GM19099 (cell line): Measurements from ENCODE around the gene INSYN2B.

Experiments
- POLR2A ChIP-seq: IDR thresholded peaks from 3 replicates; pipeline ENCODE4 v1.6.1; 2011; ENCODE audit warnings: low read depth; ENCODE audit not compliant: insufficient read length; ENCODE audit errors: extremely low read depth

Gene INSYN2B

DNA sequence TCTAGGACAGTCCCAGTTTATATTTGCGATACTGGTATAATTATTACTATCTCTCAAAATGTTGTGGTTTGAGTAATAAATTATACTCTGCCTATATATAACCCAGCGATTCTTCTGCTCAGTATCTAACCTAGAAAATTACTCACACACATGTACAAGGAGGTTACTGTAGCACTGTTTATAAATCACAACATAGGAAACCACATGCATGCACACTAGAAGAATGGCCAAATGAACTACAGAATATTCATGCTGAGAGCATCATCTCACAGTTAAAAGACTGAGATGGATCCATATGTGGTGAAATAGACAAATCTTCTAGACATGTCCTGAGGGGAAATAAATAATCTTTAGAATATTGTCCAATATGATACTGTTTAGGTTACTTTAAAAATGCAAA, 62.1 kb downstream of the INSYN2B start:
- no peak for TF ChIP-seq POLR2A

GRCh38 chr5:169917500-169917899, 62.8 kb downstream of the INSYN2B start:
- no peak for TF ChIP-seq POLR2A

DNA sequence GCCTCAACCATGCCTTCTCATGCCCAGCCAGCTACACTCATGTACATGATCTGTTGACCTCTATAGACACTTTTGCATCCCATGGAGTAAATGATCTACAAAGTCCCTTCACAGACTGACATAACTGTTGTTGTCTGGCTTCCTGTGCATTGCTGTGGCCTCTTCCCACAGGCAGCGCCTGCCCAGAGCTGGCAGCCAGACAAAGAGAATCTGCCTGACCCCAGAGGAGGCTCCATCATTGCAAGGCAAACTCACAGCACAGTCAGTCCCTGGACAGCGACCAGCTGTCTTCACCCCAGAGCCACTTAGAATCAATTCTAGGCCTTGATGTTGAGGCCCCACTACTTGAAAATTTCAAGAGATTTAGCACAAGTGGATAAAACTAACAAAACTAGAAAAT, 65.5 kb downstream of the INSYN2B start:
- TF ChIP-seq POLR2A, result no peak

DNA sequence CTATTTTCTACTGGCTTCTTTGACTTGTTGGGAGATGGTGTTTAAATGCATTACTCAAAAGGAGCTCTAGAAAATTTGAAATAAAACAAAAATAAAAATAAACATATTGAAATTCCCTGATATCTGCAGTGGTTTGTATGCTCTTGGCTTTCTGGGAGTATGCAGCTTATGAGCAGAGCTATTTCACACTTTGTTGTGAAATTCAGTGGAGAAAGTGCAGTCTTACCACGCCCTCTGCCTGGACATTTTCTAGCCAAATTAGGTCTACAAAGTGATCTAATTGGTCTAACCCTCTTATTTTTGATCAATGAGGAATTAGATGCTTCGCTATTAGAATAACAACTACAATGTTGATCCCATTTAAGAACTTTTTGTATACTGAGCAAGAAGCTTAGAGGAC, 66.8 kb downstream of the INSYN2B start:
- TF ChIP-seq POLR2A, result no peak

- no peak for TF ChIP-seq POLR2A
Measured at GRCh38 chr5:169911448-169912212, 68.7 kb downstream of the INSYN2B start.

DNA sequence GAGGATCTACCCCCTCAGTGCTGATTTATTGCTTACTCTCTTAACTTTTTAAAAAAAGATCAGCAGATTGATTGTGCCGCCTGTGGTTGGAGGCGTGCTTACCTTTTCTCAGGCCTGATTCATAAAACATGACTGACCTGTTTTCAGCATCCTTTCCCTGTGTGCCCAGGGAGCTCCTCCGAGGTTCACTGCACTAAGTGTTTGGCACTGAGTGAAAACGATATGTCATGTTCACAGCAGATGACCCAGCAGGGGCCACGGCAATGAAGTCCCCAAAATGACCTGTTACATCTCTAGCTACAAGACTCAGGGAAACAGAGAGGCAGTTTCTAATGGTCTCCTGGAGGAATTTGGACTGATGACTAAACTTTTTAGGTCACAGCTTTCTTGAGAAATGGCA, 69.9 kb downstream of the INSYN2B start:
- no peak for TF ChIP-seq POLR2A

GRCh38 chr5:169909945-169910344, 70.3 kb downstream of the INSYN2B start:
- no peak for TF ChIP-seq POLR2A

DNA sequence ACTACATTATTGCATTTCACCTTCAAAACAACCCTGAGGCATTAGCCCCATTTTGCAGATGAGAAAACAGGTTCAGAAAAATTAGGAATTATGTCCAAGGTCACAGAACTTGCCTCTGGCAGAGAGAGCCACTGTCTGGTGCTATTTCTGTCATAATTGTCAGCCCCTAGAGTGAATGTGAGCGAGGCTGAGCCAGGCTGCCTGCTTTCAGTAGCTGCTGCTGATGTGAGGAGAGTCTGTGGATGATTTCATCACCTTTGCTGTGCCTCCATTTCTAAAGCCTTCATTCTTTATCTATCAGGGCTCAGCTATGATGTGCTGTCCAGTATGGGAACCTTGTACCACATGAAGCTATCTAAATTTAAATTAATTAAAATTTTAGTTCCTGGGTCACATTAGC, 71.4 kb downstream of the INSYN2B start:
- no peak for TF ChIP-seq POLR2A

DNA sequence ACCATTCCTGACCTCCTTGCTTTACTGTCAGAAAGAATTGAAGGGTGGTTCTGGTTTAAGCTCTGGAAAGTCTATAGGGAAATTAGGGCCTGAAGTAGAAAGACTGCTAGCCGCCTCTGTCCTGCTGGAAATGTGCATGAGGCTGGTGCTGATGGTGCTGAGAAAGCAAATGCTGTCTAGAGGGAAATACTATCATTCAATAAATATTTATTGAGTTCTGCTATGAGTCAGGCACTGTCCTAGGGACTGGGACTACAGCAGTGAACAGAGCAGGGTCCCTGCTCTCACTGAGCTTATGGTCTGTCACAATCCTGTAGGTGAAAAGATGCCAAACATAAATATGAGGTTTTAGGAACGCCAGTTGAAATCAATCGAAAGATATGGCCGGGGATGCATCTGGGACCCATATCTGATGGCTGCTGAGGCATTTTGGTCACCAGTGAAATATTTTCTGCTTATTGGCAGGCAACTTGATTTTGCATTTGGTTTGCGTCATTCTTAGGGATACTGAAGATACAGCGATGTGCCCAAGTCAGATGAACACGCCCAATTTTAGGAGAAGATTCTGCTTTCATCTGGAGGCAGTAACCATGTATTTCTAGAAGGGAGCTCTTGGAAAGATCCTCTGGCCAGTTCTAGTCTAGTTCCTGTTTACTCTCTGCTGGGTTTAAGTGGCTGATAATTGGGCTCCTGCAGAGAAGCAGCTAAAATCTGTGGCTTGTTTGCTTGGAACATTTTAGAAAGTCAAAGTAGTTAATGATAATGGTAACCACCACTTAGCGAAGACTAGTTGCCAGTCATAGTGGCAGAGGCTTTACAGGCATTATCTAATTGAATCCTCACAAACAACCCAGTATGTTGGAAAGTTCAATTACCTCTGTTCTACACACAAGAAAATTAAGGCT, 73.3 kb downstream of the INSYN2B start:
- TF ChIP-seq POLR2A, result no peak

- TF ChIP-seq POLR2A, result no peak
Measured at GRCh38 chr5:169905017-169905416, 75.3 kb downstream of the INSYN2B start.

GRCh38 chr5:169904508-169904907, 75.8 kb downstream of the INSYN2B start:
- no peak for TF ChIP-seq POLR2A

GRCh38 chr5:169904059-169904458, 76.2 kb downstream of the INSYN2B start:
- TF ChIP-seq POLR2A, result no peak

DNA sequence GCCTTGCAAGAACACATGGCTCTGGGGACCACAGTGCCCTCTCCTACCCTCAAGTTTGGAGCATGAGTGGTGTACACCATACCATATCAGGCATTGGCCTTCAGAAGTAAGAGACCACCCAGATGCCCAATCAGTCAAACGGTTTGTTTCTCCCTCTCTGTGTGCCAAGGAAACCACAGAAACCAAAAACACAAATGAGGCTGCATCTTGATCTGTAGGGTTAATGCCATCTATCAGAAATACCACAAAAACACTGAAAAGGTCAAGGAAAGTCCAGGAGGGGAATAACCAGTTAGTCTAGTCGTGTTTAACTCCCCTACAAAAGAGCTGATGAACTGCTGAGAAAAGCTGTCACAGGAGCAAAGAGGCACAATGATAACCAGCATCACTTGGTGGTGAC, 78.4 kb downstream of the INSYN2B start:
- no peak for TF ChIP-seq POLR2A

DNA sequence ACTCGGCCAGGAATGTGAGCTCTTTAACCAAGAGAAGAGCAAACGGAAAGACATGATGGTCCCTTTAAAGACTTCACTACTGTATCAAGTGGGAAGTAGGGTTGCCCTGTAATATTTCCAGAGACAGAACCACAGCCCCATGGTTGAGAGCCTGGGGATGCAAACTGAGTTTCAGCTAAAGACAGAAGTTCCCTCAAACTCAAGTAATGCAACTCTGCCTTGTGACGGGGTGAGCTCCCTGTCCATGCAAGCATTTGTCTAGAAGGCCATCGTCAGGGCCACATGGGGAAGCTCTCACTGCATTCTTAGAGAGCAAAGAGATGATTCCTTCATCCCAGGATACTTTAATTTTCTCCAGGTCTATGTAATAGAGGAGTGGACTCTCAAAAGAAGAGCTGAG, 82.8 kb downstream of the INSYN2B start:
- TF ChIP-seq POLR2A, result no peak

GRCh38 chr5:169895926-169896325, 84.4 kb downstream of the INSYN2B start:
- TF ChIP-seq POLR2A, result no peak

DNA sequence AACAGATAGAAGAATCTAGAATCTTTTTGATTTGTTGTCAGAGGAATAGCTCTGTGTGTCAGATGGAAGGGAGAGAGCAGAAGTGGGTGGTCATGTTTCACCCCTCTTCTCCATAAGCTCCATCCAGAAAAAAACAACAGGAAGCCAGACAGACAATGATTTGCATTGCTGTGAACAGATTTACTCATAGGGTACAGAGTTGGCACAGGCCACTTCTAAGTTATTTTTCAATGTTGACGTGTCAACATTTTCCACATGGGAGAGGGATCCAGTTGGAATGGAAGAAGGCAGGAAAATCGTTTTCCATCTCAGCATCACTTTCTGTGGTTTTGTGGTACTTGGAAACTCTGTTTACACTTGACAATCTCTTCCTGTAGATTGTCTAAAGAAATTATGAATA, 86.7 kb downstream of the INSYN2B start:
- TF ChIP-seq POLR2A, result no peak
